Stimulated activated CD8-positive, alpha-beta memory T cell treated with anti-CD3 and anti-CD28 coated beads, Interleukin-4, amount 100 ng/mL, for 48 hours (primary cell): Measurements from ENCODE around the gene IGLON5.
A peak's percentile ranks its signal among the peaks of the same experiment; 100 is the strongest.

Experiments
- DNase-seq: peaks from one replicate; pipeline ENCODE4 v3.0.0-alpha.2; 2020

The IGLON5 gene

GRCh38 chr19:51366389-51367254, 55.2 kb downstream of the IGLON5 start:
- DNase-seq, result peak; percentile 96

GRCh38 chr19:51367255-51367564, 55.8 kb downstream of the IGLON5 start:
- no peak for DNase-seq

- DNase-seq, result peak; percentile 100
These were observed 56.3 kb downstream of the IGLON5 start for GRCh38 chr19:51367565-51368365.

- peak; percentile 72 for DNase-seq
These were observed 57.2 kb downstream of the IGLON5 start, which contains the start of gene CLDND2 for GRCh38 chr19:51368366-51369282. TSS of gene CLDND2 (minus strand) at chr19:51369003. CDS start at chr19:51368577, 426 bp downstream.

- no peak for DNase-seq
These were observed 58.8 kb downstream of the IGLON5 start for GRCh38 chr19:51370230-51370629.

GRCh38 chr19:51371186-51371690, 59.8 kb downstream of the IGLON5 start:
- no peak for DNase-seq

GRCh38 chr19:51372021-51372648, 60.7 kb downstream of the IGLON5 start:
- DNase-seq, result peak; percentile 48

GRCh38 chr19:51372649-51373504, 61.4 kb downstream of the IGLON5 start, which contains the start of gene NKG7:
TSS of gene NKG7 (minus strand) at chr19:51372654. CDS start at chr19:51372535, 119 bp downstream.
- DNase-seq, result peak; percentile 89

- DNase-seq, result peak; percentile 78
These were observed 64.2 kb downstream of the IGLON5 start for GRCh38 chr19:51375504-51376221.

GRCh38 chr19:51377422-51377821, 66.0 kb downstream of the IGLON5 start:
- no peak for DNase-seq

GRCh38 chr19:51380379-51380778, 68.9 kb downstream of the IGLON5 start:
- no peak for DNase-seq
